ENCODE data around the gene SPO11.
"Not testable (repeated sequence)": the region's sequence is repeated elsewhere in the genome, so short reads cannot be mapped to it uniquely, and the experiment has no call there.

The SPO11 gene

GRCh38 chr20:57342829-57343228, 13.2 kb downstream of the SPO11 start:
- DNase-seq: no peak

GRCh38 chr20:57346477-57346876, 16.9 kb downstream of the SPO11 start:
- peak; percentile 63 for DNase-seq

- DNase-seq: no peak
Observed at GRCh38 chr20:57347393-57347792, 17.8 kb downstream of the SPO11 start.

- DNase-seq: not testable (repeated sequence)
Observed at GRCh38 chr20:57348200-57348921, 18.8 kb downstream of the SPO11 start.

- not testable (repeated sequence) for DNase-seq
Observed at GRCh38 chr20:57348922-57349574, 19.4 kb downstream of the SPO11 start.

GRCh38 chr20:57350081-57350710, 20.6 kb downstream of the SPO11 start:
- no peak for DNase-seq

GRCh38 chr20:57350726-57351041, 21.1 kb downstream of the SPO11 start:
- DNase-seq: not testable (repeated sequence)

GRCh38 chr20:57351042-57351783, 21.6 kb downstream of the SPO11 start, which contains the start of gene RAE1:
TSS of gene RAE1 (plus strand) at chr20:57351255. CDS start at chr20:57354039, 2,784 bp downstream.
- DNase-seq: peak; percentile 90

- DNase-seq: no peak
Observed at GRCh38 chr20:57352305-57352704, 22.7 kb downstream of the SPO11 start.

- no peak for DNase-seq
Observed at GRCh38 chr20:57353351-57353750, 23.7 kb downstream of the SPO11 start.

GRCh38 chr20:57361517-57361916, 31.9 kb downstream of the SPO11 start:
- DNase-seq: no peak

GRCh38 chr20:57364451-57364850, 34.8 kb downstream of the SPO11 start:
- DNase-seq: no peak

- no peak for DNase-seq
Observed at GRCh38 chr20:57369596-57369995, 40.0 kb downstream of the SPO11 start.

- no peak for DNase-seq
Observed at GRCh38 chr20:57370316-57370715, 40.7 kb downstream of the SPO11 start.

- no peak for DNase-seq
Observed at GRCh38 chr20:57371363-57371762, 41.8 kb downstream of the SPO11 start.

- DNase-seq: no peak
Observed at GRCh38 chr20:57372157-57372556, 42.6 kb downstream of the SPO11 start.

GRCh38 chr20:57372581-57373350, 43.2 kb downstream of the SPO11 start:
- DNase-seq: no peak

- no peak for DNase-seq
Observed at GRCh38 chr20:57374343-57374930, 44.8 kb downstream of the SPO11 start.

- no peak for DNase-seq
Observed at GRCh38 chr20:57374931-57375651, 45.5 kb downstream of the SPO11 start.

- DNase-seq: no peak
Observed at GRCh38 chr20:57375652-57376230, 46.1 kb downstream of the SPO11 start.

- no peak for DNase-seq
Observed at GRCh38 chr20:57377350-57377749, 47.7 kb downstream of the SPO11 start.
